Loucy (cell line): Measurements from ENCODE around the gene CDK16.

ENCODE experiments used
- H2AFZ ChIP-seq: fragments of 200-600 bp; sonication (generic); 2 replicates; pipeline ENCODE4 v1.6.0; 2016; ENCODE audit warnings: antibody characterized with exemption, mild to moderate bottlenecking, low read length, moderate library complexity
- H3F3A ChIP-seq: fragments of 200-600 bp; 2 replicates; pipeline ENCODE4 v1.6.0; 2016; ENCODE audit warnings: antibody characterized with exemption, low read depth, mild to moderate bottlenecking
- H3K27me3 ChIP-seq: fragments of 200-600 bp; sonication (generic); 2 replicates; pipeline ENCODE4 v1.6.1; 2014; ENCODE audit warnings: low read length, mild to moderate bottlenecking; ENCODE audit not compliant: insufficient read depth, poor library complexity, severe bottlenecking
- H3K36me3 ChIP-seq: fragments of 200-600 bp; sonication (generic); 2 replicates; pipeline ENCODE4 v1.6.1; 2016; ENCODE audit warnings: low read length; ENCODE audit not compliant: insufficient read depth
- H3K4me1 ChIP-seq: fragments of 200-600 bp; sonication (generic); 2 replicates; pipeline ENCODE4 v1.5.1; 2014; ENCODE audit warnings: low read length, mild to moderate bottlenecking; ENCODE audit not compliant: insufficient read depth, poor library complexity, severe bottlenecking
- H3K4me2 ChIP-seq: fragments of 200-600 bp; sonication (generic); 2 replicates; pipeline ENCODE4 v1.6.0; 2014; ENCODE audit warnings: antibody characterized with exemption, low read length, low read depth, mild to moderate bottlenecking; ENCODE audit not compliant: poor library complexity, severe bottlenecking
- H3K4me3 ChIP-seq: fragments of 200-600 bp; sonication (generic); 2 replicates; pipeline ENCODE4 v1.5.1; 2014; ENCODE audit warnings: low read length, mild to moderate bottlenecking, mixed read lengths; ENCODE audit not compliant: poor library complexity, severe bottlenecking
- H3K79me2 ChIP-seq: fragments of 200-600 bp; sonication (generic); 2 replicates; pipeline ENCODE4 v1.6.1; 2014; ENCODE audit warnings: low read length; ENCODE audit not compliant: insufficient read depth
- H3K9ac ChIP-seq: fragments of 200-600 bp; sonication (generic); 2 replicates; pipeline ENCODE4 v1.6.0; 2014; ENCODE audit warnings: mild to moderate bottlenecking, low read depth, low read length, moderate library complexity; ENCODE audit not compliant: poor library complexity, severe bottlenecking
- H3K9me2 ChIP-seq: fragments of 200-600 bp; sonication (generic); replicated peaks from 2 replicates; pipeline ENCODE4 v1.6.1; 2016; ENCODE audit warnings: low read depth, low read length, mixed read lengths
- H3K9me3 ChIP-seq: fragments of 200-600 bp; sonication (generic); 2 replicates; pipeline ENCODE4 v1.6.1; 2014; ENCODE audit warnings: mild to moderate bottlenecking, antibody characterized with exemption, low read length, low read depth; ENCODE audit not compliant: insufficient read depth
- H4K20me1 ChIP-seq: fragments of 200-600 bp; sonication (generic); 2 replicates; pipeline ENCODE4 v1.6.0; 2014; ENCODE audit warnings: antibody characterized with exemption, low read length, mild to moderate bottlenecking; ENCODE audit not compliant: insufficient read depth, poor library complexity, severe bottlenecking
- EZH2phosphoT487 ChIP-seq: fragments of 200-600 bp; IDR thresholded peaks from 2 replicates; pipeline ENCODE4 v1.6.1; 2018; ENCODE audit warnings: antibody characterized with exemption, mild to moderate bottlenecking, moderate library complexity, borderline replicate concordance
- TF ChIP-seq, protein P1 (sequence below): fragments of 200-600 bp; sonication (generic); conservative IDR thresholded peaks from 2 replicates; pipeline ENCODE4 v1.5.1; 2014; ENCODE audit warnings: mild to moderate bottlenecking, antibody characterized with exemption, low read length

CDK16 gene

DNA sequence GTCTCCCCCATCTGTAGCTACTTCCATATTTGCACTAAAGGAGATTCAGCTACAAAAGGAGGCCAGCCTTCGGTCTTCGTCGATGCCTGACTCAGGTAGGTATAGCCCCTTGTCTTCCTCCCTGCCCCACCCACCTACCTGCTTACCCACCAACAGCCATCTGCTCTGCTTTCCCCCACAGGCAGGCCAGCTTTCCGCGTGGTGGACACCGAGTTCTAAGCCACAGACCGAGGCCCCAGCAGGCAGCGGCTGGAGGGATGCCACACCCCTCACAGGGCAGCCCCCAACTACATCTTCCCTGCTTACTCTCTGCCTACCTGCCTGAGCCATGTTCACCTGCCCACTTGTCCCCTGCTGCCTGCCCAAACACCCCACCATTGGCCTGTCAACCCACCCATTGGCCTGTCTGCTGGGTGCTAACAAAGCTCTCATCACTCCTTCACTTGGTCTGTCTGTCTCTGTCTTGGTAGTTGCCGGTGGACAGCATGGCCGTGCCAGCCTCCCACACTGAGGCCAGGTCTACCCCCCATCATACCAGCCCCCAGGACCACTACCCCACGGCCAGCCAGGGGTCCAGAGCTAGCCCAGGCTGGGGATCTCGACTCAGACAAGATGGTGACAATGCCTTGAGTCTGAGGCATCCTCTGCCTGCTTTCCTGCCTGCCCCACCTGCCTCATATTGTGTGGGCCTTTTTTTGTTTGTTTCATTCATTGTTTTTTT is 10.2 kb downstream of the CDK16 start:
- Histone ChIP-seq H3K27me3 (no peaks in the 10 kb centered on the region), H3K4me2 (no peak overlapping the region), H3K4me3 (no peak overlapping the region), H2AFZ (no peak overlapping the region), H3K9me3 (no peaks in the 10 kb centered on the region), H3K9ac (no peak overlapping the region), H3K9me2 (no peaks in the 10 kb centered on the region), H3K4me1 (peaks cover 7% of the 10 kb centered on the region), H4K20me1 (peaks cover 2% of the 10 kb centered on the region), H3K36me3 (peaks cover 48% of the 10 kb centered on the region; the same call in 1 of the 2 replicates), H3F3A (no peaks in the 10 kb centered on the region), H3K79me2 (peaks cover 12% of the 10 kb centered on the region)
- no peak for TF ChIP-seq EZH2phosphoT487
- TF ChIP-seq, protein P1, sequence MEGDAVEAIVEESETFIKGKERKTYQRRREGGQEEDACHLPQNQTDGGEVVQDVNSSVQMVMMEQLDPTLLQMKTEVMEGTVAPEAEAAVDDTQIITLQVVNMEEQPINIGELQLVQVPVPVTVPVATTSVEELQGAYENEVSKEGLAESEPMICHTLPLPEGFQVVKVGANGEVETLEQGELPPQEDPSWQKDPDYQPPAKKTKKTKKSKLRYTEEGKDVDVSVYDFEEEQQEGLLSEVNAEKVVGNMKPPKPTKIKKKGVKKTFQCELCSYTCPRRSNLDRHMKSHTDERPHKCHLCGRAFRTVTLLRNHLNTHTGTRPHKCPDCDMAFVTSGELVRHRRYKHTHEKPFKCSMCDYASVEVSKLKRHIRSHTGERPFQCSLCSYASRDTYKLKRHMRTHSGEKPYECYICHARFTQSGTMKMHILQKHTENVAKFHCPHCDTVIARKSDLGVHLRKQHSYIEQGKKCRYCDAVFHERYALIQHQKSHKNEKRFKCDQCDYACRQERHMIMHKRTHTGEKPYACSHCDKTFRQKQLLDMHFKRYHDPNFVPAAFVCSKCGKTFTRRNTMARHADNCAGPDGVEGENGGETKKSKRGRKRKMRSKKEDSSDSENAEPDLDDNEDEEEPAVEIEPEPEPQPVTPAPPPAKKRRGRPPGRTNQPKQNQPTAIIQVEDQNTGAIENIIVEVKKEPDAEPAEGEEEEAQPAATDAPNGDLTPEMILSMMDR, result no peak

DNA sequence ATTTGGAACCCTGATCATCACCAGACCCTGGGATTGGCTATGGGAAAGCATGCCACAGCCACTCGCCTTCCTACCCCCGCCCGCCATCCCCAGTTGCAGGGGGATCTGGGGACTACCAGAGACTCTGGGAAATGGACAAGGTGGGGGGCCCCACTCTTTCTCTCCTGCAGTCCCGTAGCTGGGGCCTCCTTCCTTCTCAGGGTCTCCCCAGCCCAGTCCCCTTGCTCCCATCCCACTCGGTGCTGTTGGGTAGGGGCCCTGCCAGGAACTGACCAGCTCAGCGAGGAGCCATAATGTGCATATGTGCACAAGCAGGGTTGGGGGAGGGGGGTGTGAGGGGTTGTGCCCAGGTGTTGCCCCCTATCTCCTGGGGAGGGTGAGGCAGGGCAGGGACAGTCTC is 10.9 kb downstream of the CDK16 start:
- H3K9me3 ChIP-seq, result no peaks in the 10 kb centered on the region
- peaks cover 41% of the 10 kb centered on the region; the same call in 1 of the 2 replicates for H3K36me3 ChIP-seq
- no peak overlapping the region for H3K9ac ChIP-seq
- no peaks in the 10 kb centered on the region for H3K9me2 ChIP-seq
- H3K79me2 ChIP-seq, result peaks cover 18% of the 10 kb centered on the region
- H3K4me3 ChIP-seq, result no peak overlapping the region
- no peaks in the 10 kb centered on the region for H3K27me3 ChIP-seq
- TF ChIP-seq EZH2phosphoT487, result no peak
- TF ChIP-seq, protein P1, result no peak
- H3K4me2 ChIP-seq, result no peak overlapping the region
- H2AFZ ChIP-seq, result no peak overlapping the region
- no peaks in the 10 kb centered on the region for H3F3A ChIP-seq
- H3K4me1 ChIP-seq, result peaks cover 7% of the 10 kb centered on the region
- H4K20me1 ChIP-seq, result peaks cover 8% of the 10 kb centered on the region

DNA sequence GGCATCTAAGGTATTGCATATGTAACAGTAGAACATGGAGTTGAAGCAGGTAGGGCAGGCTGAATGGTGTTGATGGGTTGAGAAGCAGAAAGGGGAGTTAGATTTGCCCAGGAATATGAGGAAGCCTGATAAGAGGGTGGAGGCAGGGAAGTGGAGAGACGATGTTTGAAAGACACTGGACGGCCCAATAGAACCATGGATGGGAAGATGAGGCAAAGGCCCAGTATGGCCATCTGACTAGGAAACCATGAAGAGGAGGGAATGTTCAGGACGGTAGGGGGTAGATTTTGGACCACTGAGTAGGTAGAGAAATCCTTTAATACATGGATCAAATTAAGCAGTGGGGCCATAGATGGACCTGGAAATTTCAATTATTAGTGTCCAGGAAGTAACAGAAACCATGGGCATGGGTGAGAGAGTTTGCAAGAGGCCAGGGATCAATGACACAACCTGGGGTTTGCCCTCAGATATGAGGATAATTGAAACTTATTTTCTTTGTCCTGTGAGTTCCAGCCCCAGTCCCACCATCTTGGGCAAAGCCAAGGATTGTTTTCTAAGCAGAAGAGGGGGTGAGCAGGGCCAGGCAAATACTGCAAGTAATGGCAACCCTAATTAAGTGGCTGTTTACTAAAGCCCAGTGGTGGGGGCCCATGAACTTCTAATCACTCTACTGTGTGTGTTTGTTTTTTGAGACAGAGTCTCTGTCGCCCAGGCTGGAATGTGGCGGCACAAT is 11.8 kb downstream of the CDK16 start:
- H3K27me3 ChIP-seq, result no peaks in the 10 kb centered on the region
- no peak overlapping the region for H3K4me2 ChIP-seq
- H3F3A ChIP-seq, result no peaks in the 10 kb centered on the region
- H3K4me1 ChIP-seq, result peaks cover 8% of the 10 kb centered on the region
- no peak for TF ChIP-seq EZH2phosphoT487
- TF ChIP-seq, protein P1, result no peak
- peaks cover 26% of the 10 kb centered on the region for H3K79me2 ChIP-seq
- H3K36me3 ChIP-seq, result peaks cover 32% of the 10 kb centered on the region; the same call in 1 of the 2 replicates
- H3K9ac ChIP-seq, result no peak overlapping the region
- no peaks in the 10 kb centered on the region for H3K9me2 ChIP-seq
- H4K20me1 ChIP-seq, result peaks cover 15% of the 10 kb centered on the region
- no peaks in the 10 kb centered on the region for H3K9me3 ChIP-seq
- H2AFZ ChIP-seq, result no peak overlapping the region
- no peak overlapping the region for H3K4me3 ChIP-seq
